GM12878 (cell line): ENCODE data around the gene STAG1. TPM values are rescaled to one million over a fixed set of nuclear protein-coding genes. Genes with fewer than 3 reads are reported as not detected.

Experiments used
- ATAC-seq: fragments of 200-7000 bp; cut with Tn5 transposase; 3 replicates; pipeline ENCODE4 v1.9.1; 2020; ENCODE audit warnings: mild to moderate bottlenecking, moderate library complexity
- BruUV-seq: library from RNA; stranded (reverse); fragments of 400-500 nt; replicated peaks from 2 replicates; lab custom pipeline; 2021; lab: Mats Ljungman, UMichigan
- CTCF ChIA-PET: fragments of 300-600 bp; sonication (Branson Sonifier 250); formaldehyde crosslinking; extraction: SDS; loops from one replicate; lab custom pipeline; 2021; ENCODE audit warnings: inconsistent platforms; lab: Yijun Ruan, JAX
- POLR2A ChIA-PET: fragments of 350-600 bp; formaldehyde crosslinking; extraction: SDS; loops from one replicate; lab custom pipeline; 2021; ENCODE audit warnings: inconsistent platforms; lab: Charles Lee
- RAD21 ChIA-PET: fragments of 300-600 bp; sonication (Branson Sonifier 250); formaldehyde crosslinking; loops from one replicate; lab custom pipeline; 2023; ENCODE audit warnings: antibody characterized with exemption; ENCODE audit not compliant: unreplicated experiment; lab: Charles Lee
- SMC1A ChIA-PET: fragments of 300-600 bp; sonication (Branson Sonifier 250); formaldehyde crosslinking; loops from one replicate; lab custom pipeline; 2023; ENCODE audit not compliant: unreplicated experiment, uncharacterized antibody; lab: Charles Lee
- DNase-seq: peaks from one replicate; pipeline ENCODE4 v3.0.0-alpha.2; 2011; ENCODE audit warnings: low read depth, low spot score
- FAIRE-seq: peaks from 3 replicates; lab custom pipeline; 2011; peaks lifted over from hg19 to GRCh38; lab: Jason Lieb, UNC
- H2AFZ ChIP-seq: 2 replicates; pipeline ENCODE4 v1.6.0; 2011; ENCODE audit warnings: low read depth, low read length, control low read depth; ENCODE audit not compliant: control insufficient read depth
- H3K27ac ChIP-seq: 2 replicates; pipeline ENCODE4 v1.5.1; 2011; ENCODE audit warnings: control low read depth; ENCODE audit not compliant: control insufficient read depth, insufficient read depth
- H3K27me3 ChIP-seq, 2 experiments: replicated peaks in 1 of 2; 2 replicates each; pipeline versions ENCODE4 v1.6.0 to v1.6.1; 2011; ENCODE audit warnings: low read length in 1 of 2; ENCODE audit not compliant: control insufficient read depth in 2 of 2, insufficient read depth in 2 of 2
- H3K36me3 ChIP-seq, 2 experiments: 2 replicates each; pipeline ENCODE4 v1.5.1; 2011; ENCODE audit warnings: low read length in 1 of 2; ENCODE audit not compliant: control insufficient read depth in 2 of 2, insufficient read depth in 2 of 2
- H3K4me1 ChIP-seq: 2 replicates; pipeline ENCODE4 v1.6.1; 2011; ENCODE audit warnings: mild to moderate bottlenecking, low read length, moderate library complexity, mixed read lengths; ENCODE audit not compliant: control insufficient read depth, insufficient read depth
- H3K4me2 ChIP-seq: 2 replicates; pipeline ENCODE4 v1.6.0; 2011; ENCODE audit warnings: control low read depth; ENCODE audit not compliant: control insufficient read depth, insufficient read depth
- H3K4me3 ChIP-seq: fragments of 200-600 bp; sonication (generic); 2 replicates; pipeline ENCODE4 v1.5.1; 2016
- H3K79me2 ChIP-seq: 2 replicates; pipeline ENCODE4 v1.6.0; 2011; ENCODE audit warnings: low read length; ENCODE audit not compliant: control insufficient read depth, insufficient read depth
- H3K9ac ChIP-seq: 2 replicates; pipeline ENCODE4 v1.8.0; 2011; ENCODE audit warnings: low read length, control low read depth, mixed read lengths; ENCODE audit not compliant: control insufficient read depth, insufficient read depth
- H3K9me3 ChIP-seq: replicated peaks from 3 replicates; pipeline ENCODE4 v1.5.1; 2011; ENCODE audit warnings: mild to moderate bottlenecking, low read length; ENCODE audit not compliant: control insufficient read depth, insufficient read depth
- H4K20me1 ChIP-seq: 2 replicates; pipeline ENCODE4 v1.6.0; 2011; ENCODE audit not compliant: control insufficient read depth, insufficient read depth
- E2F4 ChIP-seq: IDR thresholded peaks from 2 replicates; pipeline ENCODE4 v1.6.1; 2012; ENCODE audit warnings: low read depth, low read length, improper control_type of control experiment
- PML ChIP-seq: IDR thresholded peaks from 2 replicates; pipeline ENCODE4 v1.6.1; 2012; ENCODE audit warnings: low read length, inconsistent platforms
- SPI1 ChIP-seq: IDR thresholded peaks from 2 replicates; pipeline ENCODE4 v1.6.1; 2011; ENCODE audit warnings: low read depth, mild to moderate bottlenecking, low read length, moderate library complexity, borderline replicate concordance; ENCODE audit not compliant: insufficient read depth
- WGBS: methylation state at CpG from one replicate; pipeline ENCODE4 v1.1.6; 2016; ENCODE audit warnings: low lambda C conversion rate; ENCODE audit not compliant: insufficient replicate concordance, insufficient coverage; ENCODE audit errors: missing lambda C conversion rate; 5-methylcytosine and 5-hydroxymethylcytosine counted together
- in situ Hi-C: fragments of 300-500 bp; cut with MboI; formaldehyde crosslinking; loops from 9 replicates; pipeline ENCODE4 v1.14.3; 2018; ENCODE audit warnings: mixed read lengths
- intact Hi-C: fragments of 100-400 bp; cut with micrococcal nuclease; formaldehyde crosslinking; loops from one replicate; pipeline ENCODE4 v1.14.2; 2022; ENCODE audit not compliant: unreplicated experiment
- polyA plus RNA-seq, 11 experiments: library from polyadenylated mRNA; depleted of rRNA in 4 of 11; unstranded in 6 of 11; stranded (reverse) in 5 of 11; fragments of >200 nt; fragmentation: Nextera tagmentation in 4 of 11; fragmentation: Illumina TruSeq in 1 of 11; extraction: Ambion mirVana in 4 of 11; extraction: Trizol in 1 of 11; gene quantifications; 1 replicate in 1 of 11; 2 replicates in 10 of 11; pipeline versions ENCODE4 v1.2.1 to v1.2.3, GENCODE V29; 2011 to 2016; ENCODE audit warnings: inconsistent platforms in 2 of 11, missing spikeins in 2 of 11, low read depth in 1 of 11
- small RNA-seq: library from RNA; depleted of rRNA; stranded (forward); fragments of <200 nt; gene quantifications from one replicate; pipeline ENCODE3, GENCODE V24; 2014
- total RNA-seq, 4 experiments: library from RNA; depleted of rRNA in 3 of 4; stranded (reverse); fragments of >200 nt in 3 of 4; fragmentation: Illumina TruSeq in 1 of 4; extraction: Trizol in 1 of 4; gene quantifications; 2 replicates each; pipeline versions ENCODE4 v1.2.1 to v1.2.3, GENCODE V29; 2013 to 2021

Gene STAG1
- total and polyA plus RNA-seq, 10 of the 15 experiments (the other 5 are each of a cell fraction or from before 2014, with no cell fraction given) = 4.4 to 30.1 (median 20.2) TPM

DNA sequence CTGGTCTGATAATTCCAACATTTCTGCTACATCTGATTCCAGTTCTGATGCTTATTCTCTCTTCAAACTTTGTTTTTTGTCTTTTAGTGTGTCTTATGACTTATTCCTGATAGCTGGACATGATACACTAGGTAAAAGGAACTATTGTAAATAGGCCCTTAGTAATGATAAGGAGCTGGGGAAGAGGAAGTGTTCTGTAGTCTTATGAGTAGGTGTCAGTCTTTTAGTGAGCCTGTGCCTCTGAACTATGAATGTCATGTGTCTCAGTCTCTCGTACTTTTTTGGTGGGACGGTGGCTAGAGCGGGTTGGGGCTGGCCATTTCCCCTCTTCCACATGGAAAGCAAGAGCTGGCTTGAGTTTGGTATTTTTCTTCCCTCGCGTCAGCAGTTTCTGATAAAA, 460.9 kb downstream of the STAG1 start:
- no TSS peak for BruUV-seq

More for the DNA sequence above, 460.9 kb downstream of the STAG1 start:
- Histone ChIP-seq H3K9ac (no peak overlapping the region), H4K20me1 (no peaks in the 10 kb centered on the region), H3K36me3 (peaks cover 1 to 6% of the 10 kb centered on the region in 2 experiments; a peak in 3 of 4 replicates), H3K4me3 (no peak overlapping the region), H3K4me1 (no peaks in the 10 kb centered on the region), H3K4me2 (no peak overlapping the region), H3K9me3 (no peaks in the 10 kb centered on the region), H3K79me2 (no peaks in the 10 kb centered on the region), H2AFZ (no peak overlapping the region), H3K27me3 (no peaks in the 10 kb centered on the region), H3K27ac (no peak overlapping the region)
- WGBS = 88% methylated on average over 5 of the region's 5 CpGs
- no peak for TF ChIP-seq PML
- peak; percentile 59; the same call in 1 of the 2 replicates for TF ChIP-seq SPI1
- no peak for TF ChIP-seq E2F4
- POLR2A ChIA-PET = no interaction called here
- SMC1A ChIA-PET = no interaction called here
- CTCF ChIA-PET = interaction anchor here (0.6 to 1.1 kb wide), 4 partner anchors 9 to 832 kb away, joined by 3 to 4 read pairs (median 3); no protein-coding TSS in a partner anchor
- intact Hi-C loops = loop anchor here (10.0 kb wide), 1 partner anchor 217 kb away; no protein-coding TSS in a partner anchor
- DNase-seq = no peak
- RAD21 ChIA-PET = no interaction called here
- ATAC-seq = no peak
- in situ Hi-C loops = no loop called here
- peak; percentile 85 for FAIRE-seq

Small RNA genes lying within 50 kb of the gene (small RNA-seq; reads per million reads assigned to genes)
- gene RNU6-1284P (not detected), gene RNU6-789P (not detected)

Other genes starting within 250 kb of the STAG1 start
- 0.11 and 0.38 TPM in 2 replicates for gene SLC35G2, start 66.7 kb upstream of the STAG1 start, total RNA-seq (2014; rRNA removed)
- 0.18 and 0.36 TPM in 2 replicates for gene SLC35G2, start 66.7 kb upstream of the STAG1 start, total RNA-seq (2014; rRNA removed; fragmentation: Illumina TruSeq; extraction: Trizol)
- gene SLC35G2, start 66.7 kb upstream of the STAG1 start, total RNA-seq (2021) = 0.24 and 0.31 TPM in 2 replicates
- gene SLC35G2, start 66.7 kb upstream of the STAG1 start, polyA plus RNA-seq (2011; rRNA removed) = 1.9 and 2.3 TPM in 2 replicates
- gene SLC35G2, start 66.7 kb upstream of the STAG1 start, polyA plus RNA-seq (2014; fragmentation: Illumina TruSeq; extraction: Trizol) = 0.18 and 0.60 TPM in 2 replicates
- under 1 TPM; 0.21 to 0.24 TPM for gene SLC35G2, start 66.7 kb upstream of the STAG1 start, polyA plus RNA-seq (2014; fragmentation: Nextera tagmentation; extraction: Ambion mirVana)
- 0.10 and 0.18 TPM in 2 replicates for gene SLC35G2, start 66.7 kb upstream of the STAG1 start, polyA plus RNA-seq (2014; rRNA removed)
- gene SLC35G2, start 66.7 kb upstream of the STAG1 start, polyA plus RNA-seq (2016; fragmentation: Nextera tagmentation; extraction: Ambion mirVana) = 1 to 10 TPM; 1.4 TPM
- 15.6 and 20.9 TPM in 2 replicates for gene NCK1, start 109.8 kb upstream of the STAG1 start, total RNA-seq (2014; rRNA removed)
- 22.6 and 22.8 TPM in 2 replicates for gene NCK1, start 109.8 kb upstream of the STAG1 start, total RNA-seq (2014; rRNA removed; fragmentation: Illumina TruSeq; extraction: Trizol)
- gene NCK1, start 109.8 kb upstream of the STAG1 start, total RNA-seq (2021) = 23.5 and 27.4 TPM in 2 replicates
- 33.4 and 54.9 TPM in 2 replicates for gene NCK1, start 109.8 kb upstream of the STAG1 start, polyA plus RNA-seq (2011; rRNA removed)
- 28.3 and 39.8 TPM in 2 replicates for gene NCK1, start 109.8 kb upstream of the STAG1 start, polyA plus RNA-seq (2014; fragmentation: Illumina TruSeq; extraction: Trizol)
- gene NCK1, start 109.8 kb upstream of the STAG1 start, polyA plus RNA-seq (2014; fragmentation: Nextera tagmentation; extraction: Ambion mirVana) = 10 to 100 TPM; 18.5 to 20.4 TPM
- gene NCK1, start 109.8 kb upstream of the STAG1 start, polyA plus RNA-seq (2014; rRNA removed) = 14.5 and 19.5 TPM in 2 replicates
- gene NCK1, start 109.8 kb upstream of the STAG1 start, polyA plus RNA-seq (2016; fragmentation: Nextera tagmentation; extraction: Ambion mirVana) = 10 to 100 TPM; 28.3 to 29.5 TPM
- 1.1 and 1.3 TPM in 2 replicates for gene IL20RB, start 205.6 kb upstream of the STAG1 start, total RNA-seq (2014; rRNA removed)
- 0.60 and 0.94 TPM in 2 replicates for gene IL20RB, start 205.6 kb upstream of the STAG1 start, total RNA-seq (2014; rRNA removed; fragmentation: Illumina TruSeq; extraction: Trizol)
- 0.58 and 0.97 TPM in 2 replicates for gene IL20RB, start 205.6 kb upstream of the STAG1 start, total RNA-seq (2021)
- 0.45 and 0.52 TPM in 2 replicates for gene IL20RB, start 205.6 kb upstream of the STAG1 start, polyA plus RNA-seq (2011; rRNA removed)
- 0.46 and 0.79 TPM in 2 replicates for gene IL20RB, start 205.6 kb upstream of the STAG1 start, polyA plus RNA-seq (2014; fragmentation: Illumina TruSeq; extraction: Trizol)
- under 1 TPM; 0.39 to 0.57 TPM for gene IL20RB, start 205.6 kb upstream of the STAG1 start, polyA plus RNA-seq (2014; fragmentation: Nextera tagmentation; extraction: Ambion mirVana)
- 0.52 and 0.96 TPM in 2 replicates for gene IL20RB, start 205.6 kb upstream of the STAG1 start, polyA plus RNA-seq (2014; rRNA removed)
- under 1 TPM; 0.21 to 0.31 TPM for gene IL20RB, start 205.6 kb upstream of the STAG1 start, polyA plus RNA-seq (2016; fragmentation: Nextera tagmentation; extraction: Ambion mirVana)